Thyroid gland (tissue), 4 donors: ENCODE data around the gene PDS5B. TPM values are rescaled to one million over a fixed set of nuclear protein-coding genes. Genes with fewer than 3 reads are reported as not detected.
A peak's percentile ranks its signal among the peaks of the same experiment; 100 is the strongest.
"Not testable (repeated sequence)": the region's sequence is repeated elsewhere in the genome, so short reads cannot be mapped to it uniquely, and the experiment has no call there.

Experiments used
- DNase-seq, 2 donors: peaks; one replicate each; pipeline ENCODE4 v3.0.0-alpha.2; 2019
- H3K27ac ChIP-seq, 3 donors: fragments of 200-600 bp; sonication (generic); 1 replicate in 2 of 3; 2 replicates in 1 of 3; pipeline ENCODE4 v1.5.1; 2016 to 2019; ENCODE audit warnings: mild to moderate bottlenecking in 1 of 3, moderate library complexity in 1 of 3
- H3K27me3 ChIP-seq: fragments of 200-600 bp; sonication (generic); one replicate; pipeline ENCODE4 v1.5.1; 2019
- H3K36me3 ChIP-seq, 2 donors: fragments of 200-600 bp; sonication (generic); one replicate each; pipeline ENCODE4 v1.5.1; 2016 to 2019
- H3K4me1 ChIP-seq, 2 donors: fragments of 200-600 bp; sonication (generic); one replicate each; pipeline ENCODE4 v1.5.1; 2017 to 2019
- H3K4me3 ChIP-seq, 3 donors: fragments of 200-600 bp; sonication (generic); replicated peaks in 1 of 3; 1 replicate in 2 of 3; 2 replicates in 1 of 3; pipeline ENCODE4 v1.5.1; 2016; ENCODE audit warnings: mild to moderate bottlenecking in 1 of 3
- H3K9me3 ChIP-seq: fragments of 200-600 bp; sonication (generic); one replicate; pipeline ENCODE4 v1.5.1; 2017
- CTCF ChIP-seq, 6 experiments: fragments of 200-600 bp in 3 of 6; fragments of 450-650 bp in 3 of 6; sonication (generic) in 3 of 6; IDR thresholded peaks; one replicate each; pipeline ENCODE4 v1.5.1; 2016 to 2019; ENCODE audit warnings: antibody characterized with exemption in 6 of 6, mild to moderate bottlenecking in 2 of 6, inconsistent platforms in 1 of 6, moderate library complexity in 1 of 6
- POLR2A ChIP-seq, 2 donors: fragments of 450-650 bp; IDR thresholded peaks; one replicate each; pipeline ENCODE4 v1.6.1; 2017; ENCODE audit warnings: antibody characterized with exemption in 2 of 2, mild to moderate bottlenecking in 2 of 2, moderate library complexity in 1 of 2
- WGBS, 2 donors: methylation state at CpG; one replicate each; pipeline ENCODE4 v1.1.5; 2017; 5-methylcytosine and 5-hydroxymethylcytosine counted together
- intact Hi-C: fragments of 100-400 bp; cut with DNase I; formaldehyde crosslinking; loops from one replicate; pipeline ENCODE4 v1.15.1; 2023
- total RNA-seq, 4 donors: library from RNA; depleted of rRNA; stranded (reverse); fragments of >200 nt; gene quantifications; one replicate each; pipeline ENCODE4 v1.2.3, GENCODE V29; 2016

PDS5B gene
- total RNA-seq, 4 donors from 2014 or later: 47.9 to 55.1 (median 49.3) TPM

- 70 to 93% methylated on average over 2 of the region's 2 CpGs for WGBS, 2 donors
Measured at GRCh38 chr13:32720026-32720425, 133.8 kb downstream of the PDS5B start.

GRCh38 chr13:32721131-32722034 is 135.1 kb downstream of the PDS5B start:
- H3K4me1 ChIP-seq: peaks cover 9 to 19% of the 10 kb centered on the region in 2 donors
- H3K4me3 ChIP-seq, DNase-seq, H3K27me3 ChIP-seq, H3K36me3 ChIP-seq, H3K27ac ChIP-seq, intact Hi-C loops, H3K9me3 ChIP-seq: not testable (repeated sequence)
- WGBS, 2 donors: 91 to 97% methylated on average over 29 to 38 of the region's 58 CpGs

More at GRCh38 chr13:32720026-32720425, 133.8 kb downstream of the PDS5B start:
- Histone ChIP-seq H3K36me3 (no peaks in the 10 kb centered on the region), H3K4me1 (peaks cover 6 to 13% of the 10 kb centered on the region in 2 donors), H3K4me3 (no peak overlapping the region), H3K9me3 (no peaks in the 10 kb centered on the region), H3K27me3 (no peaks in the 10 kb centered on the region), H3K27ac (no peak overlapping the region)
- intact Hi-C loops: no loop called here
- no peak for DNase-seq
- no peak for TF ChIP-seq CTCF (IDR thresholded peaks at IDR 0.05)
- TF ChIP-seq POLR2A (IDR thresholded peaks at IDR 0.05): no peak

- Histone ChIP-seq H3K27ac (no peak overlapping the region), H3K27me3 (no peaks in the 10 kb centered on the region), H3K36me3 (no peaks in the 10 kb centered on the region), H3K4me1 (peaks cover 11 to 21% of the 10 kb centered on the region in 2 donors), H3K4me3 (no peak overlapping the region), H3K9me3 (no peaks in the 10 kb centered on the region)
- intact Hi-C loops: no loop called here
- no peak for DNase-seq
- TF ChIP-seq CTCF (IDR thresholded peaks at IDR 0.05): no peak
- TF ChIP-seq POLR2A (IDR thresholded peaks at IDR 0.05): no peak
- 96 to 99% methylated on average over 2 of the region's 2 CpGs for WGBS, 2 donors
Measured at GRCh38 chr13:32722340-32722739, 136.1 kb downstream of the PDS5B start.

- H3K36me3 ChIP-seq: no peaks in the 10 kb centered on the region
- no peak overlapping the region for H3K27ac ChIP-seq
- H3K9me3 ChIP-seq: no peaks in the 10 kb centered on the region
- TF ChIP-seq POLR2A (IDR thresholded peaks at IDR 0.05) (no peak), CTCF (IDR thresholded peaks at IDR 0.05) (no peak)
- intact Hi-C loops: no loop called here
- 58 to 62% methylated on average over 3 of the region's 3 CpGs for WGBS, 2 donors
- H3K27me3 ChIP-seq: no peaks in the 10 kb centered on the region
- peaks cover 11 to 21% of the 10 kb centered on the region in 2 donors for H3K4me1 ChIP-seq
- no peak overlapping the region for H3K4me3 ChIP-seq
- DNase-seq: no peak
Measured at GRCh38 chr13:32723987-32724386, 137.7 kb downstream of the PDS5B start.

GRCh38 chr13:32726374-32727037 is 140.3 kb downstream of the PDS5B start:
- Histone ChIP-seq H3K4me3 (no peak overlapping the region), H3K27ac (peak overlapping the region; percentile 31 to 65 (median 60)), H3K9me3 (no peaks in the 10 kb centered on the region), H3K36me3 (no peaks in the 10 kb centered on the region), H3K4me1 (peaks cover 18 to 22% of the 10 kb centered on the region in 2 donors), H3K27me3 (no peaks in the 10 kb centered on the region)
- TF ChIP-seq POLR2A (IDR thresholded peaks at IDR 0.05): no peak
- no peak for TF ChIP-seq CTCF (IDR thresholded peaks at IDR 0.05)
- peak; percentile 68 to 70 for DNase-seq
- WGBS, 2 donors: 58 to 60% methylated on average over 4 of the region's 4 CpGs
- intact Hi-C loops: no loop called here
